ENCODE data around the gene FOXJ3.

FOXJ3 gene

GRCh38 chr1:42320708-42321107 is 14.3 kb downstream of the FOXJ3 start:
- TF ChIP-seq EZH2phosphoT487 (conservative IDR thresholded peaks at IDR 0.05; ENCODE audit: low read length) = no peak
- no peak for TF ChIP-seq CTCF (IDR thresholded peaks at IDR 0.05; ENCODE audit: insufficient read depth, low read length, poor library complexity, severe bottlenecking)
- no peaks in the 10 kb centered on the region for H3K27me3 ChIP-seq (ENCODE audit: low read length)
- no peak overlapping the region for H2AFZ ChIP-seq (ENCODE audit: low read depth, low read length, severe bottlenecking)
- peaks cover 4% of the 10 kb centered on the region; the same call in 1 of the 2 replicates for H3K36me3 ChIP-seq (ENCODE audit: low read length)
- no peak overlapping the region for H3K9ac ChIP-seq (ENCODE audit: low read length)
- H3K4me3 ChIP-seq (ENCODE audit: insufficient read depth, low read length, poor library complexity, severe bottlenecking) = no peak overlapping the region
- no peaks in the 10 kb centered on the region for H3K9me3 ChIP-seq (ENCODE audit: insufficient read depth, low read length)
- peaks cover 54% of the 10 kb centered on the region for H4K20me1 ChIP-seq (ENCODE audit: low read depth, low read length)
- H3K79me2 ChIP-seq (ENCODE audit: insufficient read depth, low read length) = peaks cover 96% of the 10 kb centered on the region
- H3K27ac ChIP-seq (ENCODE audit: low read depth, low read length) = no peak overlapping the region
- H3K9me2 ChIP-seq (replicated peaks; ENCODE audit: insufficient read depth, low read length) = no peaks in the 10 kb centered on the region
- no peaks in the 10 kb centered on the region for H3F3A ChIP-seq (ENCODE audit: insufficient read depth)
- no peak overlapping the region for H3K4me2 ChIP-seq (ENCODE audit: low read depth, low read length, poor library complexity, severe bottlenecking)

GRCh38 chr1:42319871-42320484 is 15.1 kb downstream of the FOXJ3 start:
- H2AFZ ChIP-seq (ENCODE audit: low read depth, low read length, severe bottlenecking) = no peak overlapping the region
- H3K36me3 ChIP-seq (ENCODE audit: low read length) = peaks cover 4% of the 10 kb centered on the region; the same call in 1 of the 2 replicates
- no peaks in the 10 kb centered on the region for H3F3A ChIP-seq (ENCODE audit: insufficient read depth)
- peaks cover 96% of the 10 kb centered on the region for H3K79me2 ChIP-seq (ENCODE audit: insufficient read depth, low read length)
- H4K20me1 ChIP-seq (ENCODE audit: low read depth, low read length) = peaks cover 58% of the 10 kb centered on the region
- no peaks in the 10 kb centered on the region for H3K9me3 ChIP-seq (ENCODE audit: insufficient read depth, low read length)
- no peaks in the 10 kb centered on the region for H3K9me2 ChIP-seq (replicated peaks; ENCODE audit: insufficient read depth, low read length)
- no peak overlapping the region for H3K9ac ChIP-seq (ENCODE audit: low read length)
- H3K27me3 ChIP-seq (ENCODE audit: low read length) = no peaks in the 10 kb centered on the region
- H3K27ac ChIP-seq (ENCODE audit: low read depth, low read length) = no peak overlapping the region
- TF ChIP-seq EZH2phosphoT487 (conservative IDR thresholded peaks at IDR 0.05; ENCODE audit: low read length) (no peak), CTCF (IDR thresholded peaks at IDR 0.05; ENCODE audit: insufficient read depth, low read length, poor library complexity, severe bottlenecking) (no peak)
- H3K4me3 ChIP-seq (ENCODE audit: insufficient read depth, low read length, poor library complexity, severe bottlenecking) = no peak overlapping the region
- no peak overlapping the region for H3K4me2 ChIP-seq (ENCODE audit: low read depth, low read length, poor library complexity, severe bottlenecking)

GRCh38 chr1:42319128-42319851 is 15.7 kb downstream of the FOXJ3 start:
- no peak overlapping the region for H3K4me3 ChIP-seq (ENCODE audit: insufficient read depth, low read length, poor library complexity, severe bottlenecking)
- H3K27me3 ChIP-seq (ENCODE audit: low read length) = no peaks in the 10 kb centered on the region
- TF ChIP-seq CTCF (IDR thresholded peaks at IDR 0.05; ENCODE audit: insufficient read depth, low read length, poor library complexity, severe bottlenecking) = no peak
- TF ChIP-seq EZH2phosphoT487 (conservative IDR thresholded peaks at IDR 0.05; ENCODE audit: low read length) = no peak
- H3K27ac ChIP-seq (ENCODE audit: low read depth, low read length) = no peak overlapping the region
- peaks cover 51% of the 10 kb centered on the region for H4K20me1 ChIP-seq (ENCODE audit: low read depth, low read length)
- peaks cover 4% of the 10 kb centered on the region; the same call in 1 of the 2 replicates for H3K36me3 ChIP-seq (ENCODE audit: low read length)
- H3K4me2 ChIP-seq (ENCODE audit: low read depth, low read length, poor library complexity, severe bottlenecking) = no peak overlapping the region
- H2AFZ ChIP-seq (ENCODE audit: low read depth, low read length, severe bottlenecking) = no peak overlapping the region
- no peak overlapping the region for H3K9ac ChIP-seq (ENCODE audit: low read length)
- H3K9me3 ChIP-seq (ENCODE audit: insufficient read depth, low read length) = no peaks in the 10 kb centered on the region
- H3F3A ChIP-seq (ENCODE audit: insufficient read depth) = no peaks in the 10 kb centered on the region
- no peaks in the 10 kb centered on the region for H3K9me2 ChIP-seq (replicated peaks; ENCODE audit: insufficient read depth, low read length)
- H3K79me2 ChIP-seq (ENCODE audit: insufficient read depth, low read length) = peaks cover 96% of the 10 kb centered on the region

Measured in SU-DHL-6 (cell line).